Neural cell (in vitro differentiated cells): Measurements from ENCODE around the gene LMOD3. TPM values are rescaled to one million over a fixed set of nuclear protein-coding genes. Genes with fewer than 3 reads are reported as not detected.

Experiments
- H2AFZ ChIP-seq: fragments of 200-600, 300-800 bp; sonication (generic), shearing (Covaris generic); 2 replicates; pipeline ENCODE4 v1.6.0; 2014; ENCODE audit warnings: low read depth, mild to moderate bottlenecking, antibody characterized with exemption, low read length, moderate library complexity
- H3F3A ChIP-seq: fragments of 200-600 bp; shearing (Covaris generic); 2 replicates; pipeline ENCODE4 v1.6.1; 2016; ENCODE audit warnings: mild to moderate bottlenecking, moderate library complexity, mixed read lengths, antibody characterized with exemption, low read length; ENCODE audit not compliant: insufficient read depth, poor library complexity, severe bottlenecking
- H3K27ac ChIP-seq: fragments of 200-600, 300-800 bp; sonication (generic), shearing (Covaris generic); 2 replicates; pipeline ENCODE4 v1.5.1; 2014; ENCODE audit warnings: mild to moderate bottlenecking, low read length, moderate library complexity
- H3K27me3 ChIP-seq: fragments of 300-800, 200-600 bp; sonication (generic), shearing (Covaris generic); 2 replicates; pipeline ENCODE4 v1.6.0; 2014; ENCODE audit warnings: mild to moderate bottlenecking, low read depth, low read length, moderate library complexity; ENCODE audit not compliant: insufficient read depth
- H3K36me3 ChIP-seq: fragments of 300-800, 200-600 bp; sonication (generic), shearing (Covaris generic); 2 replicates; pipeline ENCODE4 v1.5.1; 2014; ENCODE audit warnings: mild to moderate bottlenecking, antibody characterized with exemption, low read length, moderate library complexity; ENCODE audit not compliant: insufficient read depth
- H3K4me2 ChIP-seq: fragments of 300-800, 200-600 bp; sonication (generic), shearing (Covaris generic); 2 replicates; pipeline ENCODE4 v1.6.0; 2014; ENCODE audit warnings: mild to moderate bottlenecking, low read length
- H3K4me3 ChIP-seq: fragments of 300-800, 200-600 bp; sonication (generic), shearing (Covaris generic); 2 replicates; pipeline ENCODE4 v1.5.1; 2014; ENCODE audit warnings: mild to moderate bottlenecking, low read length, moderate library complexity
- H3K79me2 ChIP-seq: fragments of 200-600 bp; shearing (Covaris generic); replicated peaks from 2 replicates; pipeline ENCODE4 v1.6.0; 2014; ENCODE audit warnings: mild to moderate bottlenecking, low read length, moderate library complexity; ENCODE audit not compliant: insufficient read depth
- H3K9ac ChIP-seq: fragments of 300-800, 200-600 bp; sonication (generic), shearing (Covaris generic); 2 replicates; pipeline ENCODE4 v1.6.1; 2016; ENCODE audit warnings: mild to moderate bottlenecking, low read length, mixed read lengths
- H3K9me2 ChIP-seq: fragments of 200-600 bp; shearing (Covaris generic); 2 replicates; pipeline ENCODE4 v1.6.1; 2016; ENCODE audit warnings: mild to moderate bottlenecking, low read length, mixed read lengths; ENCODE audit not compliant: insufficient read depth
- H3K9me3 ChIP-seq: fragments of 200-600, 300-800 bp; sonication (generic), shearing (Covaris generic); 2 replicates; pipeline ENCODE4 v1.6.1; 2016; ENCODE audit warnings: mild to moderate bottlenecking, mixed run types, low read length, moderate library complexity, mixed read lengths
- H4K20me1 ChIP-seq: fragments of 200-600 bp; shearing (Covaris generic); 2 replicates; pipeline ENCODE4 v1.6.1; 2016; ENCODE audit warnings: mild to moderate bottlenecking, mixed run types; ENCODE audit not compliant: insufficient read depth
- CTCF ChIP-seq: fragments of 450-650 bp; IDR thresholded peaks from 2 replicates; pipeline ENCODE4 v1.5.1; 2014; ENCODE audit warnings: antibody characterized with exemption, mild to moderate bottlenecking, moderate library complexity; ENCODE audit not compliant: poor library complexity, severe bottlenecking
- EP300 ChIP-seq: fragments of 450-650 bp; conservative IDR thresholded peaks from 2 replicates; pipeline ENCODE4 v1.6.1; 2014; ENCODE audit warnings: antibody characterized with exemption, mild to moderate bottlenecking, moderate library complexity; ENCODE audit not compliant: poor library complexity, severe bottlenecking
- EZH2 ChIP-seq: fragments of 200-600, 300-800 bp; shearing (Covaris generic), sonication (generic); IDR thresholded peaks from 2 replicates; pipeline ENCODE4 v1.6.1; 2014; ENCODE audit warnings: antibody characterized with exemption, low read length, borderline replicate concordance, mild to moderate bottlenecking; ENCODE audit not compliant: insufficient read depth, poor library complexity, severe bottlenecking
- MXI1 ChIP-seq: fragments of 450-650 bp; conservative IDR thresholded peaks from 2 replicates; pipeline ENCODE4 v1.6.1; 2014; ENCODE audit warnings: antibody characterized with exemption, mild to moderate bottlenecking; ENCODE audit not compliant: poor library complexity, severe bottlenecking
- POLR2AphosphoS5 ChIP-seq: IDR thresholded peaks from 2 replicates; pipeline ENCODE4 v1.6.1; 2012
- RAD21 ChIP-seq: fragments of 450-650 bp; conservative IDR thresholded peaks from 2 replicates; pipeline ENCODE4 v1.6.1; 2014; ENCODE audit warnings: antibody characterized with exemption, mild to moderate bottlenecking, moderate library complexity
- REST ChIP-seq: IDR thresholded peaks from 2 replicates; pipeline ENCODE4 v1.6.1; 2012; ENCODE audit warnings: borderline replicate concordance
- SMC3 ChIP-seq: fragments of 450-650 bp; conservative IDR thresholded peaks from 2 replicates; pipeline ENCODE4 v1.6.1; 2014; ENCODE audit warnings: antibody characterized with exemption, mild to moderate bottlenecking, moderate library complexity; ENCODE audit not compliant: poor library complexity
- TAF1 ChIP-seq: IDR thresholded peaks from 2 replicates; pipeline ENCODE4 v1.6.1; 2012; ENCODE audit warnings: low read depth
- polyA plus RNA-seq: library from polyadenylated mRNA; depleted of rRNA; stranded (reverse); fragments of >200 nt; gene quantifications from 2 replicates; pipeline ENCODE4 v1.2.3, GENCODE V29; 2014

LMOD3 gene
- polyA plus RNA-seq, 1 donor from 2014 or later: not detected

GRCh38 chr3:69145688-69146087 lies 23.3 kb upstream of the LMOD3 start:
- Histone ChIP-seq H3K27me3 (no peaks in the 10 kb centered on the region), H3K4me3 (no peak overlapping the region), H4K20me1 (no peaks in the 10 kb centered on the region), H3K27ac (no peak overlapping the region), H3K9me3 (no peaks in the 10 kb centered on the region), H3K79me2 (no peaks in the 10 kb centered on the region), H2AFZ (no peak overlapping the region), H3K36me3 (no peaks in the 10 kb centered on the region), H3K4me2 (no peak overlapping the region), H3F3A (no peaks in the 10 kb centered on the region), H3K9ac (no peak overlapping the region), H3K9me2 (no peaks in the 10 kb centered on the region)
- TF ChIP-seq RAD21 (no peak), POLR2AphosphoS5 (no peak), SMC3 (no peak), EZH2 (no peak), CTCF (no peak), EP300 (no peak), TAF1 (no peak), MXI1 (no peak), REST (no peak)

- Histone ChIP-seq H4K20me1 (no peaks in the 10 kb centered on the region), H3K27ac (no peak overlapping the region), H2AFZ (no peak overlapping the region), H3K36me3 (no peaks in the 10 kb centered on the region), H3K9me2 (no peaks in the 10 kb centered on the region), H3K4me3 (no peak overlapping the region), H3K9me3 (no peaks in the 10 kb centered on the region), H3K4me2 (no peak overlapping the region), H3K27me3 (no peaks in the 10 kb centered on the region), H3K79me2 (no peaks in the 10 kb centered on the region), H3F3A (no peaks in the 10 kb centered on the region), H3K9ac (no peak overlapping the region)
- no peak for TF ChIP-seq MXI1
- no peak for TF ChIP-seq POLR2AphosphoS5
- TF ChIP-seq SMC3: no peak
- no peak for TF ChIP-seq EZH2
- TF ChIP-seq TAF1: no peak
- TF ChIP-seq EP300: no peak
- TF ChIP-seq CTCF: no peak
Measured at GRCh38 chr3:69144631-69145245, 22.3 kb upstream of the LMOD3 start.
